Left forelimb (tissue), 1 donor: ENCODE measurements around the gene MYT1.

Experiments used
- DNase-seq: peaks from one replicate; pipeline ENCODE4 v3.0.0-alpha.2; 2018; ENCODE audit warnings: low spot score

The MYT1 gene

DNA sequence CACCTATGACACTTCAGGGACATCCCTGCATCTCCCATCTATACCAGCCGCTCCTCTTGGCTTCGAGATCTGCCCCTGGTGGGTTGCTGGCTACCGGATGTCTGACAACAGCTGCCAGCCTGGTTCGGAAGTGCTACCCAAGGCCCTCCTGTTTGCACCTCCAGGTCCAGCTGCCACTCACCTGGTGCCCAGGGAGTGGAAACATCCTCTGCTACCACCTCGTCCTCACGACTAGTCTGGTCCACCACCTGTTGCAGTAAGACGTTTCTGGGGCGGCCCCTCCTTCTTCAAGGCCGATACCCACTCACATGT is 83.0 kb downstream of the MYT1 start:
- DNase-seq: no peak

DNA sequence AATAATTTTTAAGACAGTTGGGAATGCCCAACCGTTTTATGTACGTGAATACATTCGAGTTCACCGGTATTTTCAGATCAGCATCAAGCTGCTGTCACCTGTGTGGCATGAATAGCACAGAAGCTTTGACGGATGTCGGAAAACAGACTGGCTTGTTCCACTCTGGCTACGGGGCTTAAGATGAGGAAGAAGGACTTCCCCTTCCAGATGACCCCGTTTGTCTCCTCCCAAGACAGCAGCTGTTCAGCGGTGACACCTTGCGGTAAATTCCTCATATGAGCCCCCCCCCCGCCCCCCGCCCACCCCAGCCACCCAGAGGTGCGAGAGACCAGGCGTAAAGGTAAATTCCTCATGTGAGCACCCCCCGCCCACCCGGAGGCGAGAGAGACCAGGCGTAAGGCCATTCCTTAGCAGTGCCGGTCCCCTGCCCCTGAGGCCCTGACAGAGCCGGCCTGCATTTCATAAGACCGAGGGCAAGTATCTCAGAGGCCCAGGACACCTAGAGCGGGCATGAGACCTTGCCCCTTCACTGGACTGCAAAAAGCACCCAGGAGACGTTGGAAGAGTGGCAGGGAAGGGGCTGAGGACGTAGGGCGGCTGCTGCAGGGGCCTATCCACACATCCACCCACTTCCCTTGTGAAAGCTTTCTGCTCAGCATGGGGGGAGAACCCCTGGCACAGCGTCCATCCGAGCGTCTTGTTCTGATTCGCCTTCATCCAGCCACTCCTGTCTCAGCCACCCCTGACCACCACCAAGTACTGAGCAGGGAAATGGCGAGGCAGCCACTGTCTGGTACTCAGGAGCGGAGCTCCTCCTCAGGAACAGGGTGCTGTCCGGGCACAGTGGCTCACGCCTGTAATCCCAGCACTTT is 84.0 kb downstream of the MYT1 start:
- peak; percentile 48 for DNase-seq

DNA sequence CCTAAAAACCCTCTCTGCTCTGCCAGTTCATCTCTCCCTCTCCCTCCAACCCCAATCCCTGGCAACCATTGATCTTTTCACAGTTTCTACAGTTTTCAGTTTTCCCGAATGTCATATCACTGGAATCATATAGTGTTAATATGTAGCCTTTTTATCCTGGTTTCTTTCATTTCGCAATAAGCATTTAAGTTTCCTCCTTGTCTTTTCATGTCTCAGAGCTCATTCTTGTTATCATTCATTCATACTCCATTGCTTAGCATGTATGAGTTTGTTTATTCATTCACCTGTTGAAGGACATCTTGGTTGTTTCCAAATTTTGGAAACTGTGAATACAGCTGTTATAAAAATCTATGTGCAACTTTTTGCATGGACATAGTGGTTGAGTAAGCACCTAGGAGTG is 85.8 kb downstream of the MYT1 start:
- DNase-seq: no peak

DNA sequence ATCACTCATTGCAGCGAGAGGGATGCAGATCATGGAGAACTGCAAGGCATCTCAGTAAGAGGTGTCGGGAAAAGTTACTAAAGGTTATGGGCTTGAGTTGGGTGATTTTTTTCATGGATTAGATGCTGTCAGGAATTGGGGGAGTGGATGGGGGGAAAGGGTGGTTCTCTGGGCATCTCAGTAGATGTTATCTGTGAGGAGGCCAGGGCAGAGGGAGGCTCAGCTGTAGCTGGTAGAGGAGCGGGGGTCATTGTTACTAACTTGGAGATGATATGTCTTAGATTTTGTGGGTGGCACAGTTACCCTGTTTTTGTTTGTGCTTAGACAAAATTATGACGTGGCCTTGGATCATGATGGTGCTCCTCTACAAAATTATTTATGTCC is 88.7 kb downstream of the MYT1 start:
- DNase-seq: no peak

DNA sequence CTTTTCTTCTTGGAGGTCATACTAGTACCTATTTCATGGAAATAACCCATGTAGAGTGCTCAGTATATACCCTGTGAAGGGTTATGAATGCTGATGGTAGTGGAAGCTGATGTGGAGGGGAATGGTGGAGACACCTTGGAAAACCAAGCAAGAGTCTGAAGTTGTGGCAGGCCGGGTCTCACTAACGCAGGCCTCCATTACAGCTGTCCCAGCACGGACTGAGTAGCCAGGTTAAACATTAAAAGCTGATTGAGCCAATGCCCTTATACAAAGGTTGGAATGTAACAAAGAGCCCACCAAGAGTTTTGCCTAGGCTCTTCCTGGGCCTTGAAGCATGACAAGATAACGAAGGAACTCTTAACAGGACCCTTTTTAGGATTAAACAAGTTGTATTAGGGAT is 89.2 kb downstream of the MYT1 start:
- no peak for DNase-seq

DNA sequence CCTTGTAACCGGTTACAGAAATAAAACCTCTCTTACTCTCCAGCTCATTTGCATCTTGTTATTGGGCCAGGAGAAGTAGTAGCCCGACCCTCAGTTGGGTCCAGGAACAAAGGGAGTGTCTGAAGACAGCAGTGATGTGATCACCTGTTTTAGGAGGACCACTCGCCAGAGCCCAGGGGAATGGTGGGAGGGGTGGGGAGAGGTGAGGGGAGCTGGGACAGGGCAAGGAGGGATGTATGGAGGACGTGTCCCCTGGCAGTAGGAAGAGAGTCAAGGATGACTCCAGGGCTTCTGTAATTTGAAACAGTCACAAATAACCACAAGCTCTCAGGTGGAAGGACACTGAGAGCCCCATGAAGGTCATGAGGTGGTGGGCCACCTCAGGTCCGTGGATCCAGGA is 89.9 kb downstream of the MYT1 start:
- no peak for DNase-seq

DNA sequence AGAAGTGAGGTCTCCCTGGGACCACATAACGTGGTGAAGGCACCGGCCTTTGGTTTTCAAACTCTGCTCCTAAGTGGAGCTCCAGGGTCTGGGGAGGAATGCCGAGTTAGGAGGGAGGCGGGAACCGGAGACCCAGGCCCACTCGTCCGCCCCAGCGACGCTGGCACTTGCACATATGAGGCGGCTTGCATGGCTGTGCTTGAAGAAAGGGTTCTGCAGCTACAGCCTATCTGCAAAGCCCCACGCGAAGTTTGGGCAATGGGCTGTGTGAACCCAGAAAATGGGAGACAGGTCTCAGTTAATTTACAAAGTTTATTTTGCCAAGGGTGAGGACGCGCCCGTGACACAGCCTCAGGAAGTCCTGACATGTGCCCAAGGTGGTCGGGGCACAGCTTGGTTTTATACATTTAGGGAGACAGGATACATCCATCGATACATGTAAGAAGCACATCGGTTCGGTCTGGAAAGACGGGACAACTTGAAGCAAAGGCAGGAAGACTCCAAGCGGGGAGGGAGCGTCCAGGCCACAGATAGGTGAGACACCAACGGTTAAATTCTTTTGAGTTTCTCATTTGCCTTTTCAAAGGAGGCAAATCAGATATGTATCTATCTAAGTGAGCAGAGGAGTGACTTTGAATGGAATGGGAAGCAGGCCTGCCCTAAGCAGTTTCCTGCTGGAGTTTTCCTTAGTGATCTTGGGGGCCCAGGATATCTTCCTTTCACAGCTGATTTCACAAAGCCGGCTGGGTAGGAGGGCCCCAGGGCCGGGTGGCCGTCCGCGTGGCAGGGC is 90.5 kb downstream of the MYT1 start:
- peak; percentile 66 for DNase-seq

DNA sequence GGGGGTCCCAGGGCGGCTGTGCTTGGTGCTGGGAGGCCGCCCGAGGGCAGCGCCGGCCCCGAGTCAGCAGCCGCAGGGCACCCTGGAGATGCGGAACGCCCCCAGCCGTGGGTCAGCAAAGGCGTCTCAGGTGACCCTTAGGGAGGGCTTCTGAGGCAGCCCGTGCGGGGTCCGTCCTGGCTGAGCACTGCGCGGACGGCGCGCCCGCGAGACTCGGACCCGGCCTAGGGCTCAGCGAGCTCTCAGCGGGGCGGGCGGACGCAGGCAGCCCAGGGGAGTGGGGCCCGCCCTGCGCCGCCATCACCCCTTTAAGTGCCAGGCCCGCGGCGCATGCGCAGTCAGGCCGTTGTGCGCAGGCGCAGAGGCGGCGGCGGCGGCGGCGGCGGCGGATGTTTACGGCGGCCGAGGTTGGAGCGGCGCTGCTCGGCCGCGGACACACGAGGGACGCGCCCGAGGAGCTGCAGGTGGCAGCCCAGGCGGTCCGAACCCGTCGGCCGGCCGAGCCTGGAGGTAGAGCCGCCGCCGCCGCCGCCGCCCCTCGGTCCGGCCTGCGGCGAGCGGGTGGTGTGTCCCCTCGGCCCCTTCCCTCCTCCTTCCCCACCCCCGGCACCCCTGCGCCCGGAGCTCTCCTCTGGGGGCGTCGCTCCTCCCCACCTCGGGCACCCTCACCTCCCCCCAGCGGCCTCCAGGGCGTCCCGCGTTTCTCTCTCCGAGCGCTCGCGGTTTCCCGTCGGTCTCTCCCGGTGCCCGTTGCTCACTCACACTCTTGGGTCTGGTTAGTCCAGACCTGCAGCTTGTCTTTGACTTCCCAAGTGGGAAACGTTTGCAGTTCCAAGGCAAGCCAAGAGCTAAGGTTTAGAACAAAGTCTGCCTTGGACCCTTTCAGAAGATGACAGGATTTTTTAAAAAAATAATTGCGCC is 91.4 kb downstream of the MYT1 start, which contains the start of gene PCMTD2:
Gene PCMTD2, plus strand, starts transcription at position 388 of the 921 bp plus-strand sequence. CDS start 4,218 bp downstream, outside the sequence.
- DNase-seq: peak; percentile 92

DNA sequence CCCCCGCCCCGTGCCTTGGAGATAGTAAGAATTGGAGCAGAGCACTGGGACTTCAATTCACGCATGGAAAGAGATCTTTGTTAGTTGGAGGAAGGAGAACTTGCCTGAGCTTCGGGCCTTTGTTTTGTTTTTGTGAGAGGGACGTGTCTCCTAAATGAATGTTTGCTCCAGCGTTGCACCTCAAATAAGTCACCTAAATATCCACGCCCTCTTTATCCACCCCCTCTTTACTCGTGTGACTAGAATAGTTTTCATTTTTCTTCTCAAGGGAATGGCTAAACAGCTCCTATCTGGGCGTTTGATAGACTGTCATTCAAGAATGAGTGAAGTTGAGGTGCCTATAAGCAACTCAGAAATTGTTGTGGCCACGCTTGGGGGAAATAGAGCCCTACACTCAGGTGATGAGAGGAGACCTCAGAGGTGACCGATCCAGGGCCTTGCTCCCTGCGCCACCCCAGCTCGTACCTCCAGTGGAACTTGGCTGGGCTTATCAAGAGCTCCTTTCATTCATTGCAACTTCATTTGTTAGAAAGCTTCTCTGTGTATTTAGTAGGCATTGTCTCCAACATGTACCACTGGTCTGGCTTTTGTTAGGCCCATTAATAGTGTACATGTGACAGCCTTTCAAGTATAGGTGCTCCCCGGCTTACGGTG is 92.2 kb downstream of the MYT1 start:
- peak; percentile 56 for DNase-seq

DNA sequence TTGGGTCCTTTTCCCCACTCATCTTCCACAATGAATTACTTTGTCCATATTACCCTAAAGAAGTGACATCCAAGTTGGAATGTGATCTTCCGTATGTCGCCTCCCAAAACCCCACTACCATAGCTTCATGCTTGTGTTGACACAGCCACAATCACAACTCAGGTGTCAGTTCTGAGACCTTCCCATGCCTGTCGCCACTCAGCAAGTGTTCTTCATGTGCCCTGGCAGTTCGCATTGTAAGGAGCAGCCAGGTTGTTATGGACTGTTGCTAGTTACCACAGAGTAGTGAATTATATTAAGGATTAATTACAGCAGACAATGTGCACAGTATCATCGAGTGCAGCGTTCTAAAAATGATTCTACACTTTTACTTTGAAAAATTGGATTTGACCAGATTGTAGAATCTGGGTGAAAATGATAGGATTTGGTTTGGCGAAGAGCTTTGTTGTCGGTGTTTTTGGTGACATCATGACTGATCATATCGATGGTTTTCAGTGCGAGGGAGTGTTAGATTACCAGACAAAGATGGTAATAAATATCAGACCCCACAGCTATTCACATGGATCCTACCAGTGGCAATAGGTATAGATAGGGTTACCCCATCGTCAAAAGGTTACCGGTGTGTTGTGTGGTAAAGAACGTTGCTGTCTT is 93.0 kb downstream of the MYT1 start:
- DNase-seq: no peak

DNA sequence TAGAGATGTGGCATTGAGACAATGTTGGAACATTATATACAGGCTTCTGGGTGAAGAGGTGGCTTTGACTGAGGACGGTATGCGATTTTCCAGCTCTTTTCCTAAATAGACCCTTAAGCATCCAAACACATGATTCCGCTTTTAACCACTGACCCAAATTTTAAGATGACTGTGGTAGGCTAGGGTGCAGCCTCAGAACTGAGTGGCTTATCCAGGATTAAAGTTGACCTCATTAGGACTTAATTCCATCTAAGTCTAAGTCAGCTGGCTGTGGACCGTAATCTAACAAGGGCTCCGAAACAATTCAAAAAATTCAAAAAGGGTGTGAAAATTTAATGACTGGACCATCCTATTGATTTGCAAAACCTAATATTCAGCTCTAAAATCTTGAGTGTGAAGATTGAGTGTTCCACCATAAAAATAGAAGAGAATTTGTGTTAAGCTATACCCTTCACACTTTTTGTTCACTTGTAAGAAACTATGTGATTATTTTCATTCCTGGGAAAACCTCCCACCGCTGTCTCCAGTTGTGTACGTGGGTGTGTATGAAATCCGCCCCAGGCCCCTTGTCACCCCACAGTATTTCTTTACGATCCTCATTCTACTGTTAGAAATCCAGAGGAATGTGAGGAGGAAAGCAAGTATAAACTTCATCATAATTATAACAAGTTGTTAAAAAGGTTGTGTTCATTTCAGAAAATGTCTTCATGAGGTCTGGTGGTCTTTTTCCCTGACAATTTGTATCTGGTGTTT is 94.0 kb downstream of the MYT1 start:
- DNase-seq: no peak

DNA sequence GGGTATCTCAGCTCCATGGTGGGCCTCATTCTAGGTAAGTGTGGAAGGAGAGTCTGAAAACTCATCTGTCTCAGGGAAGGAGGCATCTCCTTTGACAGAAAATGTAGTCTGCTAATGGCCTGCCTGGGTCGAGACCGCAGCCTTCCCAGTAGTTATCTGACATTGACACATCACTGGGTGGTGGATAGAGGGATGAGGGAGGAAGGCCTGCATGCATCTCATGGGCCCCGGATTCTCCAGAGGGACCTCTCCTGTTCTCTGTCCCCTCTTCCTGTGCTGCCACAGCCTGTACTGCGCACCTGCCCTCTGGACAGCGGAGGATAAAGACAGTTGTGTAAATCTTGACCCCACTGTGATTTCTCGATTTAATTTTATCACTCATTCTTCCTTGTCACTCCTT is 96.0 kb downstream of the MYT1 start:
- no peak for DNase-seq

DNA sequence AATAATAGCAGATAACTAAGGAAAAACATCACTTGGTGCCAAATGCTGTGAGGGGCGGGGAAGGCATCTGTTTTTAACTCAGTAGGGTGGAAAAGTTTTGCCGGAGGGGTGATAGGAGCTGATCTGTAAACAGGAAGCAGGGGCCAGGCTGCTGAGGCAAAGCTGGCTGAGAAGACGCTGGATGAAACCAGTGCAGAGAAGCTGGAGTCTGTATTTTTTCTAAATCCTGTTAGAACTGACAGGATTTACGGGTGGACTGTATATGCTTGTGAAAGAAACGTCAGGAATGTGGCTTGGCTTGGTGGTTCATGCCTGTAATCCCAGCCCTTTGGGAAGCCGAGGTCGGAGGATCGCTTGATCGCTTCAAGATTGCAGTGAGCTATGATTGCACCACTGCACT is 96.9 kb downstream of the MYT1 start:
- DNase-seq: peak; percentile 61

DNA sequence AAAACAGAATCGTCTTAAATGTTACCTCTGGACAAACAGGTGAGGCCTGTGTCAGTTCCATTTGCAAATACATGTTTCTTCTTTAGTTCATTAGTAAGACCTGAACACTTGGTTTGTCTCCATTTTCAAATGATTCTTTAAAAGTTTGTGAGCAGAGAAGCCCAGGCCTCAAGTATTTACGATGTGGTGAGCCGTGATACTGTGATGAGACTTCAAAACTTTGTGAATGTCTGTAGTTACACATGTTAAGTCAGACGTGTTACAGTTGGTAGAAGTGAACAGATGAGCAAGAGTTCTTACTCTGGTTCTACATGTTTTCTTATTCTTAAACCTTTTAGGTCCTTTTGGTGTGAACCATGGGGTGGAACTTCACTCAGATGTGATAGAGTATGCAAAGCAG is 99.8 kb downstream of the MYT1 start:
- no peak for DNase-seq

DNA sequence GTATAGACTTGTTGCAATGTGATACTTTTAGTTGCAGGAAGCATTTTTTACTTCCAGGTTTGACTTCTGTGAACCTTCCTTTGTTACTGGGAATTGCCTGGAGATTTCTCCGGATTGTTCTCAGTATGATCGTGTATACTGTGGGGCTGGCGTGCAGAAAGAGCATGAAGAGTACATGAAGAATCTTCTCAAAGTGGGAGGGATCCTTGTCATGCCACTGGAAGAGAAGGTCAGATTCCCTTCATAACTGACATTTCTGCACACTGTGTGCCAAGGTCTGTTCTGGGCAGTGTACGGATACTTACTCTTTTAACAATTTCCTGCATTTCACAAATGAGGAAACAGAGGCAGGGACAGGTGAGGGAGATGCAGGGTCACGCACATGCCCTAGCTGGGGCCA is 100.9 kb downstream of the MYT1 start:
- DNase-seq: no peak

DNA sequence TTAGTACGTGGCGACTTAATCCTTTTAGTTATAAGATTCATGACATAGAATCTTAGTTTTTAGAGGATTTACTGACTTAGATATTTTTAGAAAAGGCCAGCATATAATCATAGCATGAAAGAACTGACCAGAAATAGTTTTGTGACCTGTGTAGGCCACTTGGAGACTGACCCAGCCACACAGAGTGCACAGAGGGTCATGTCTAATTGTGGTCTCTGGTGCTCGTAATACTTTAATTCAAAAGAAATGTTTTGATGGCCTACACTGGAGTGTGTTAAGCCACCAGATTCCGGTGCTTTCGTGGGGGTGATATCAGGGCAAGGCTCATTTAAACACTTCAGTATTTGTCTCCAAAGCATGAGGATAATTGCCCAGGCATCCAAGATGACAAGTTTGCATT is 102.7 kb downstream of the MYT1 start:
- DNase-seq: no peak

DNA sequence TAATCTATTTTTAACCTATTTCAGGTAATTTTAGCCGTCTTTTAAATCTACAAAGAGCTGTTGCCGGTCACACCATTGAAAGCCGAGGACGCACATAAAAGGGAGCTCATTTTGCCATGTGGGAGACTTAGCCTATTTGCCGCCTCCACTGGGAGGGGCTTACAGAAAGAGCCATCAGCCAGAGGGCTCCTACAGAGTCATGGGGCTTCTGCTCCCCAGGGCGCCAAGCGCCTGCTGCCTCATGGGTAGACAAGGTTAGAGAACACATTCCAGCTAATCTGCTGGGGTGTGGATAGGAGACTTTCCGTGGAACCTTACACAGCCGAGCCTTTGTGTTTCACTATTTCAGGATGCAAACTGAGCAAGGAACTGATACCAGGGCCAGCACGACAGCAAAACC is 103.9 kb downstream of the MYT1 start:
- DNase-seq: no peak

DNA sequence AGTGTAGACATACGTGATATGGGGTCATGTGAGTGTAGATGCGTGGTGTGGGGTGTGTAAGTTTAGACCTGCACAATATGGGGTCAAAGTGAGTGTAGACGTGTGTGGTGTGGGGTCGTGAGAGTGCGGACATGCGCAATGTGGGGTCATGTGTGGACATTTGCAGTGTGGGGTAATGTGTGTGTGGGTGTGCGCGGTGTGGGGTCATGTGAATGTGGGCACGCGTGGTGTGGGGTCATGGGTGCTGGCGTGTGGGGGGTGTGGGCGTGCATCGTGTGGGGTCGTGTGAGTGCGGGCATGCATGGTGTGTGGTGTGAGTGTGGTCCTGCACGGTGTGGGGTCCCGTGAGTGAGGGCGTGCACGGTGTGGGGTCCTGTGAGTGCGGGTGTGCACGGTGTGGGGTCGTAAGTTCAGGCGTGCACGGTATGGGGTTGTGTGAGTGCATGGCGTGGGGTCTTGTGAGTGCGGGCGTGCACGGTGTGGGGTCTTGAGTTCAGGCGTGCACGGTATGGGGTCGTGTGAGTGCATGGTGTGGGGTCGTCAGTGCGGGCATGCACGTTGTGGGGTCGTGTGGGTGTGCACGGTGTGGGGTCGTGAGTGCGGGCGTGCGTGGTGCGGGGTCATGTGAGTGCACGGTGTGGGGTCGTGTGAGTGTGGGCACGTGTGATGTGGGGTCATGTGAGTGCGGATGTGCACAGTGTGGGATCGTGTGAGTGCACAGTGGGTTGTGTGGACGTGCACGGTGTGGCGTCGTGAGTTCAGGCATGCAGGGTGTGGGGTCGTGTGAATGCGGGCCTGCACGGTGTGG is 105.6 kb downstream of the MYT1 start:
- no peak for DNase-seq

DNA sequence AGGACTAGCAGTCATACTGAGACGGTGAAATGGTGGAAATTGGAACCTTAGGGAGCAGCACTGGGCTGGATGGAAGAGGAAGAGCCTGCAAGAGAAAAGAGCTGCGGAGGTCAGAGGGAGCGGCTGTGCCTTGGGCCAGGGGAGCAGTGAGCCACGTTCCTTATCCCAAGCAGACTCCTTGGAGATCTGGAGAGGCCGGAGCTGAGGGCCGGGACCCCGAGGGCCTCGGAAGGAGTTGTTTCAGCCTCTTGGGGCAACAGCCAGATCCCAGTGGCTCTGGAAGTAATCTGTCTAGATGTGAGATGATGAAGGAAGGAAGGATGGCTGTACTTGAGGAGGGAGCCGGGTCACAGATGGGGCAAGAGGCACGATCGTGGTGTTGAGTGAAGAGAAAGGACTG is 107.4 kb downstream of the MYT1 start:
- no peak for DNase-seq

DNA sequence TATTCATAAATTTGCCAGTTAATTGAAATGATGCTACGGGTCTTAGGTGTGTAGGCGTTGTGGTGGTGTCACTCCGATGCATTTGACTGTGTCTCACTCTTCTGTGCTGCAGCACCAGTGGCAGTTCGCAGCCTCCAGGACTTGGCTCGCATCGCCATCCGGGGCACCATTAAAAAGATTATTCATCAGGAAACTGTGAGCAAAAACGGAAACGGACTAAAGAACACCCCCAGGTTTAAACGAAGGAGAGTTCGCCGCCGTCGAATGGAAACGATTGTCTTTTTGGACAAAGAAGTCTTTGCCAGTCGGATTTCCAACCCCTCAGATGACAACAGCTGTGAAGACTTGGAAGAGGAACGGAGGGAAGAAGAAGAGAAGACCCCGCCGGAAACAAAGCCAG is 108.9 kb downstream of the MYT1 start:
- no peak for DNase-seq
